H1 (cell line): ENCODE measurements around the gene ATP11A. TPM values are rescaled to one million over a fixed set of nuclear protein-coding genes. Genes with fewer than 3 reads are reported as not detected.

ENCODE experiments used
- HDAC2 ChIP-seq, 2 experiments: fragments of 300-600 bp in 1 of 2; sonication (generic) in 1 of 2; IDR thresholded peaks; 2 replicates each; pipeline ENCODE4 v1.6.1; 2011 to 2012; ENCODE audit warnings: low read depth in 2 of 2, low read length in 2 of 2, mild to moderate bottlenecking in 2 of 2, moderate library complexity in 2 of 2, borderline replicate concordance in 1 of 2, inconsistent platforms in 1 of 2
- polyA plus RNA-seq, 7 experiments: library from polyadenylated mRNA; depleted of rRNA in 3 of 7; stranded (reverse) in 5 of 7; unstranded in 2 of 7; fragments of >200 nt in 5 of 7; fragments of 200-250 nt in 2 of 7; gene quantifications; 1 replicate in 5 of 7; 2 replicates in 1 of 7; 4 replicates in 1 of 7; pipeline versions ENCODE4 v1.2.1 to v1.2.3, GENCODE V29; 2011 to 2013; ENCODE audit warnings: missing spikeins in 2 of 7, mixed read lengths in 2 of 7
- total RNA-seq: library from RNA; stranded (reverse); fragmentation: NEBNext Ultra II Directional; extraction: Animal tissue kit (Norgen Biotek cat#: 25700); gene quantifications from 2 replicates; pipeline ENCODE4 v1.2.1, GENCODE V29; 2021

Gene ATP11A
- total and polyA plus RNA-seq, 2 of the 8 experiments (the other 6 are each of a cell fraction or from before 2014, with no cell fraction given) = 28.8 to 72.9 TPM

- TF ChIP-seq HDAC2 (IDR thresholded peaks at IDR 0.05; ENCODE audit: borderline replicate concordance in 1 of 2, low read depth in 2 of 2, low read length in 2 of 2) = no peak
- TF ChIP-seq, all 59 proteins: peak for 0
Measured at GRCh38 chr13:112748947-112749735, 59.3 kb downstream of the ATP11A start (continued).
